Parathyroid adenoma (tissue), 2 donors: ENCODE measurements around the gene ZNF282.

Source experiments
- H2AFZ ChIP-seq: fragments of 300-600 bp; sonication (generic); one replicate; pipeline ENCODE4 v1.7.0; 2017; ENCODE audit warnings: antibody characterized with exemption, mild to moderate bottlenecking
- H3K27ac ChIP-seq: fragments of 300-600 bp; sonication (generic); one replicate; pipeline ENCODE4 v1.7.0; 2017
- H3K27me3 ChIP-seq: fragments of 300-600 bp; sonication (generic); one replicate; pipeline ENCODE4 v1.7.0; 2017; ENCODE audit warnings: low read length; ENCODE audit not compliant: control insufficient read depth, insufficient read depth
- H3K36me3 ChIP-seq: fragments of 300-600 bp; sonication (generic); one replicate; pipeline ENCODE4 v1.7.0; 2017; ENCODE audit warnings: low read length; ENCODE audit not compliant: control insufficient read depth, insufficient read depth
- H3K4me1 ChIP-seq: fragments of 300-600 bp; sonication (generic); one replicate; pipeline ENCODE4 v1.7.0; 2017; ENCODE audit warnings: control low read depth
- H3K4me2 ChIP-seq: fragments of 300-600 bp; sonication (generic); one replicate; pipeline ENCODE4 v1.7.0; 2017; ENCODE audit warnings: low read length
- H3K4me3 ChIP-seq: fragments of 300-600 bp; sonication (generic); one replicate; pipeline ENCODE4 v1.7.0; 2017; ENCODE audit warnings: low read depth, low read length
- H3K79me2 ChIP-seq: fragments of 300-600 bp; sonication (generic); one replicate; pipeline ENCODE4 v1.7.0; 2017; ENCODE audit warnings: control low read depth
- H3K9ac ChIP-seq: fragments of 300-600 bp; sonication (generic); one replicate; pipeline ENCODE4 v1.7.0; 2017; ENCODE audit warnings: mild to moderate bottlenecking
- H3K9me3 ChIP-seq: fragments of 300-600 bp; sonication (generic); one replicate; pipeline ENCODE4 v1.7.0; 2017; ENCODE audit warnings: low read length; ENCODE audit not compliant: control insufficient read depth
- TF ChIP-seq, protein P1 (sequence below): fragments of 300-600 bp; sonication (generic); IDR thresholded peaks from one replicate; pipeline ENCODE4 v1.7.0; 2017; ENCODE audit warnings: antibody characterized with exemption, mild to moderate bottlenecking
- donor health status: primary hyperparathyroidism.

ZNF282 gene

GRCh38 chr7:149195180-149196150 is at the start of gene ZNF282:
TSS of gene ZNF282 (plus strand) at chr7:149195546. CDS start at chr7:149195590, 44 bp downstream.
- Histone ChIP-seq H3K9ac (peak within 1 kb of the TSS; percentile 74), H3K9me3 (no peaks in the 10 kb centered on the region), H3K4me1 (no peaks in the 10 kb centered on the region), H3K79me2 (peaks cover 30% of the 10 kb centered on the region), H3K27me3 (no peaks in the 10 kb centered on the region), H3K36me3 (no peaks in the 10 kb centered on the region), H2AFZ (peak within 1 kb of the TSS; percentile 97), H3K4me2 (peak within 1 kb of the TSS; percentile 95), H3K27ac (peak within 1 kb of the TSS; percentile 93), H3K4me3 (peak within 1 kb of the TSS; percentile 84)
- TF ChIP-seq, protein P1, sequence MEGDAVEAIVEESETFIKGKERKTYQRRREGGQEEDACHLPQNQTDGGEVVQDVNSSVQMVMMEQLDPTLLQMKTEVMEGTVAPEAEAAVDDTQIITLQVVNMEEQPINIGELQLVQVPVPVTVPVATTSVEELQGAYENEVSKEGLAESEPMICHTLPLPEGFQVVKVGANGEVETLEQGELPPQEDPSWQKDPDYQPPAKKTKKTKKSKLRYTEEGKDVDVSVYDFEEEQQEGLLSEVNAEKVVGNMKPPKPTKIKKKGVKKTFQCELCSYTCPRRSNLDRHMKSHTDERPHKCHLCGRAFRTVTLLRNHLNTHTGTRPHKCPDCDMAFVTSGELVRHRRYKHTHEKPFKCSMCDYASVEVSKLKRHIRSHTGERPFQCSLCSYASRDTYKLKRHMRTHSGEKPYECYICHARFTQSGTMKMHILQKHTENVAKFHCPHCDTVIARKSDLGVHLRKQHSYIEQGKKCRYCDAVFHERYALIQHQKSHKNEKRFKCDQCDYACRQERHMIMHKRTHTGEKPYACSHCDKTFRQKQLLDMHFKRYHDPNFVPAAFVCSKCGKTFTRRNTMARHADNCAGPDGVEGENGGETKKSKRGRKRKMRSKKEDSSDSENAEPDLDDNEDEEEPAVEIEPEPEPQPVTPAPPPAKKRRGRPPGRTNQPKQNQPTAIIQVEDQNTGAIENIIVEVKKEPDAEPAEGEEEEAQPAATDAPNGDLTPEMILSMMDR, result peak; percentile 73

- Histone ChIP-seq H2AFZ (peak within 1 kb of the TSS; percentile 100), H3K9ac (peak within 1 kb of the TSS; percentile 61), H3K27me3 (no peaks in the 10 kb centered on the region), H3K36me3 (no peaks in the 10 kb centered on the region), H3K4me3 (peak within 1 kb of the TSS; percentile 88), H3K4me1 (no peaks in the 10 kb centered on the region), H3K4me2 (peak within 1 kb of the TSS; percentile 95), H3K79me2 (peaks cover 30% of the 10 kb centered on the region), H3K27ac (peak within 1 kb of the TSS; percentile 73), H3K9me3 (no peaks in the 10 kb centered on the region)
- TF ChIP-seq, protein P1, result peak; percentile 64
These were observed 48.1 kb upstream of the ZNF282 start, which contains the start of gene ZNF398 for GRCh38 chr7:149147072-149147751. TSS of gene ZNF398 (plus strand) at chr7:149147453. CDS start at chr7:149147743, 290 bp downstream.

GRCh38 chr7:149147752-149148653 is 47.3 kb upstream of the ZNF282 start:
- Histone ChIP-seq H3K27ac (peak overlapping the region; percentile 71), H3K36me3 (no peaks in the 10 kb centered on the region), H3K4me1 (no peaks in the 10 kb centered on the region), H3K4me3 (peak overlapping the region; percentile 88), H3K4me2 (peak overlapping the region; percentile 87), H3K27me3 (no peaks in the 10 kb centered on the region), H2AFZ (peak overlapping the region; percentile 91), H3K9me3 (no peaks in the 10 kb centered on the region), H3K9ac (peak overlapping the region; percentile 61), H3K79me2 (peaks cover 38% of the 10 kb centered on the region)
- TF ChIP-seq, protein P1, result no peak

DNA sequence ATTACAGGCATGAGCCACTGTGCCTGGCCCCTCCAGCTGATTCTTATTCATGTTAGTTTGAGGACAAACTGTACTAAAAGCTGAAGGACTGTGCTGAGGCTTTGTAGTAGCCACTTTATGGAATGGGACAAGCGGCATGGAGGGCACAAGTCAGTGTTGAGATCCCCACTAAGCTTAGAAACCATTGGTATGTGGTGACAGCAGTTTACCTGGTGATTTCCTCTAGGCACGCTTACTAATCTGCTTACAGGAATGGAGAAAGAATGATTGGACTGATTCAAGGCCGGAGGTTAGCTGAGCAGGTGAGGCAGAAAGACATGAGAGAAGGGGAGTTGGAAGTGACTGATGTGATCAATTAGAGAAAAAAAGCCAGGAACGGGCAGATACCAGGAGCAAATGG is 44.4 kb upstream of the ZNF282 start:
- TF ChIP-seq, protein P1, result no peak

More for the DNA sequence above, 44.4 kb upstream of the ZNF282 start:
- H3K36me3 ChIP-seq, result no peaks in the 10 kb centered on the region
- no peaks in the 10 kb centered on the region for H3K9me3 ChIP-seq
- H3K4me1 ChIP-seq, result no peaks in the 10 kb centered on the region
- no peak overlapping the region for H3K4me3 ChIP-seq
- no peak overlapping the region for H2AFZ ChIP-seq
- peaks cover 56% of the 10 kb centered on the region for H3K79me2 ChIP-seq
- H3K9ac ChIP-seq, result no peak overlapping the region
- H3K27ac ChIP-seq, result no peak overlapping the region
- H3K27me3 ChIP-seq, result no peaks in the 10 kb centered on the region
- no peak overlapping the region for H3K4me2 ChIP-seq
